Heart left ventricle (tissue), 16 donors: Measurements from ENCODE around the gene HOXD9. TPM values are rescaled to one million over a fixed set of nuclear protein-coding genes. Genes with fewer than 3 reads are reported as not detected.

Experiments
- ATAC-seq, 4 donors: fragments of 200-7000 bp; cut with Tn5 transposase; one replicate each; pipeline ENCODE4 v1.9.1; 2020 to 2022; ENCODE audit warnings: moderate library complexity in 4 of 4, mild to moderate bottlenecking in 3 of 4, moderate number of reproducible peaks in 1 of 4
- DNase-seq, 5 donors: peaks; one replicate each; pipeline ENCODE4 v3.0.0-alpha.2; 2020
- H3K27ac ChIP-seq, 12 donors: fragments of 200-600 bp; sonication (generic) in 4 of 12; one replicate each; pipeline versions ENCODE4 v1.5.0 to v1.8.0; 2016 to 2022; ENCODE audit warnings: mild to moderate bottlenecking in 2 of 12
- H3K27me3 ChIP-seq, 9 donors: fragments of 200-600 bp; sonication (generic) in 2 of 9; one replicate each; pipeline versions ENCODE4 v1.5.1 to v1.8.0; 2016 to 2022; ENCODE audit warnings: mild to moderate bottlenecking in 3 of 9
- H3K36me3 ChIP-seq, 9 donors: fragments of 200-600 bp; sonication (generic) in 2 of 9; one replicate each; pipeline versions ENCODE4 v1.5.0 to v1.8.0; 2018 to 2022; ENCODE audit warnings: mild to moderate bottlenecking in 2 of 9
- H3K4me1 ChIP-seq, 12 donors: fragments of 200-600 bp; sonication (generic) in 4 of 12; one replicate each; pipeline versions ENCODE4 v1.5.0 to v1.8.0; 2016 to 2022; ENCODE audit warnings: mild to moderate bottlenecking in 3 of 12
- H3K4me3 ChIP-seq, 12 donors: fragments of 200-600 bp; sonication (generic) in 4 of 12; one replicate each; pipeline versions ENCODE4 v1.5.0 to v1.8.0; 2017 to 2022; ENCODE audit warnings: mild to moderate bottlenecking in 9 of 12, moderate library complexity in 4 of 12
- H3K9me3 ChIP-seq, 12 donors: fragments of 200-600 bp; sonication (generic) in 4 of 12; one replicate each; pipeline versions ENCODE4 v1.5.0 to v1.8.0; 2016 to 2022; ENCODE audit warnings: mild to moderate bottlenecking in 1 of 12
- CTCF ChIP-seq, 12 donors: fragments of 200-600 bp; sonication (generic) in 4 of 12; IDR thresholded peaks; one replicate each; pipeline versions ENCODE4 v1.5.0 to v1.8.0; 2018 to 2022; ENCODE audit warnings: antibody characterized with exemption in 12 of 12, mild to moderate bottlenecking in 5 of 12
- POLR2A ChIP-seq, 2 donors: fragments of 450-650 bp; IDR thresholded peaks; one replicate each; pipeline ENCODE4 v1.6.1; 2017; ENCODE audit warnings: antibody characterized with exemption in 2 of 2, mild to moderate bottlenecking in 2 of 2, moderate library complexity in 2 of 2
- WGBS, 4 donors: extraction: QIAGEN DNeasy Blood & Tissue Kit in 2 of 4; methylation state at CpG; one replicate each; pipeline versions ENCODE4 v1.1.5 to v1.1.7; 2013 to 2018; 5-methylcytosine and 5-hydroxymethylcytosine counted together
- intact Hi-C, 10 donors: fragments of 100-400 bp; cut with DNase I; formaldehyde crosslinking; loops; one replicate each; pipeline versions ENCODE4 v1.11.1 to v1.14.2; 2022
- polyA plus RNA-seq, 2 donors: library from polyadenylated mRNA; stranded (reverse); fragments of 200-250 nt; gene quantifications; one replicate each; pipeline ENCODE4 v1.2.3, GENCODE V29; 2013
- total RNA-seq, 9 donors: library from RNA; depleted of rRNA in 2 of 9; stranded (reverse); fragments of >200 nt in 2 of 9; fragmentation: NEBNext Ultra II Directional in 3 of 9; extraction: Animal tissue kit (Norgen Biotek cat#: 25700) in 3 of 9; gene quantifications; one replicate each; pipeline versions ENCODE4 v1.1.0 to v1.2.4, GENCODE V29; 2016 to 2023
- donor health status: ischemic (EF 13 %, LVEDD 7.1; RV severe dilation, severe dysfunction).
- donor health status: healthy with polysubstance abuse.
- donor health status: DM: no; HTN: yes; CAD: no.
- donor health status: DM: no; HTN: no; CAD: no.
- donor health status: ischemic (EF 25% LVEDD 6.9; RV normal size, moderate dysfunction).
- donor health status: ischemic (EF 25% LVEDD 5.7; RV mildly dilated, moderate dysfunction).
- donor health status: healthy.
- donor health status: DM: yes; HTN: yes; CAD: no.
- donor health status: ischemic (EF 35%, LVEDD 5.7; RV mildly dilated, moderate dysfunction).
- donor health status: nonischemic (EF 11% LVEDD 7.7; RV severe dilation, severe dysfunction).
- donor health status: DM: yes; HTN: yes; CAD: no.
- donor health status: PGD.
- donor health status: ischemic (EF 29% LVEDD 5.4; RV normal size, mild dysfunction).
- donor health status: nonischemic (EF 23%, LVEDD 6.1; RV moderate dilation, normal function).

Gene HOXD9
- total and polyA plus RNA-seq, 11 donors = 0.23 to 0.43 (median 0.40) TPM; not detected in 8

- Histone ChIP-seq H3K4me3 (no peak overlapping the region), H3K27ac (peak overlapping the region in 1 of 12 donors; percentile 84), H3K27me3 (peaks cover 90 to 99% (median 97%) of the 10 kb centered on the region in 9 donors), H3K4me1 (peaks cover 0 to 52% (median 17%) of the 10 kb centered on the region in 12 donors), H3K9me3 (peaks cover 0 to 8% (median 0%) of the 10 kb centered on the region in 12 donors), H3K36me3 (no peaks in the 10 kb centered on the region)
- no peak for ATAC-seq
- DNase-seq = no peak
- WGBS, 4 donors = 5 to 12% (median 8%) methylated on average over 17 of the region's 17 CpGs
- TF ChIP-seq POLR2A (IDR thresholded peaks at IDR 0.05) (no peak), CTCF (IDR thresholded peaks at IDR 0.05) (no peak)
- intact Hi-C loops = loop anchor here in 4 of 10 donors (2.0 to 10.0 kb wide), 4 partner anchors 79 to 667 kb away; partner anchors contain the start of gene LNPK (in 1 of the 4)
These were observed 41.1 kb upstream of the HOXD9 start for GRCh38 chr2:176081376-176081836.

- H3K9me3 ChIP-seq = peaks cover 0 to 8% (median 0%) of the 10 kb centered on the region in 12 donors
- TF ChIP-seq POLR2A (IDR thresholded peaks at IDR 0.05) (no peak), CTCF (IDR thresholded peaks at IDR 0.05) (peak in 1 of 12 donors; percentile 7)
- intact Hi-C loops = loop anchor here in 4 of 10 donors (2.0 to 10.0 kb wide), 4 partner anchors 80 to 667 kb away; partner anchors contain the start of gene LNPK (in 1 of the 4)
- peak overlapping the region in 1 of 12 donors; percentile 84 for H3K27ac ChIP-seq
- WGBS, 4 donors = 4 to 7% (median 7%) methylated on average over 20 to 62 of the region's 62 CpGs
- H3K27me3 ChIP-seq = peaks cover 88 to 99% (median 96%) of the 10 kb centered on the region in 9 donors
- ATAC-seq (no peak), DNase-seq (no peak)
- H3K4me3 ChIP-seq = peak overlapping the region in 1 of 12 donors; percentile 3
- peaks cover 0 to 52% (median 17%) of the 10 kb centered on the region in 12 donors for H3K4me1 ChIP-seq
- H3K36me3 ChIP-seq = no peaks in the 10 kb centered on the region
These were observed 40.5 kb upstream of the HOXD9 start for GRCh38 chr2:176081837-176082524.

GRCh38 chr2:176082525-176082823 lies 40.0 kb upstream of the HOXD9 start:
- Histone ChIP-seq H3K36me3 (no peaks in the 10 kb centered on the region), H3K27ac (peak overlapping the region in 1 of 12 donors; percentile 84), H3K27me3 (peaks cover 88 to 99% (median 96%) of the 10 kb centered on the region in 9 donors), H3K9me3 (peaks cover 0 to 8% (median 0%) of the 10 kb centered on the region in 12 donors), H3K4me1 (peaks cover 0 to 52% (median 18%) of the 10 kb centered on the region in 12 donors), H3K4me3 (no peak overlapping the region)
- TF ChIP-seq CTCF (IDR thresholded peaks at IDR 0.05) (no peak), POLR2A (IDR thresholded peaks at IDR 0.05) (no peak)
- 7 to 9% (median 8%) methylated on average over 10 of the region's 10 CpGs for WGBS, 4 donors
- no peak for DNase-seq
- ATAC-seq = no peak
- intact Hi-C loops = loop anchor here in 3 of 10 donors (5.0 to 10.0 kb wide), 3 partner anchors 80 to 668 kb away; partner anchors contain the start of gene LNPK (in 1 of the 3)
